Natural killer cell treated with Interleukin-12 subunit alpha and Interleukin-12 subunit beta and Interleukin-15 and Interleukin-18, amount 100 ng/mL, for 72 hours (primary cell): ENCODE measurements around the gene CSAD. TPM values are rescaled to one million over a fixed set of nuclear protein-coding genes. Genes with fewer than 3 reads are reported as not detected.
A peak's percentile ranks its signal among the peaks of the same experiment; 100 is the strongest.
"Not testable (repeated sequence)": the region's sequence is repeated elsewhere in the genome, so short reads cannot be mapped to it uniquely, and the experiment has no call there.

Source experiments
- ATAC-seq, 2 donors: fragments of 150-1000 bp; cut with Tn5 transposase in 1 of 2; sonication (Bioruptor Pico), chemical (Tn5 transposase) in 1 of 2; 2 replicates each; pipeline ENCODE4 v1.10.0; 2021
- DNase-seq: peaks from one replicate; pipeline ENCODE4 v3.0.0; 2022; ENCODE audit warnings: low spot score
- H3K27ac Mint-ChIP-seq, 2 donors: 1 replicate in 1 of 2; 2 replicates in 1 of 2; pipeline ENCODE4 v1.8.0; 2022; ENCODE audit warnings: mixed read lengths in 2 of 2, mild to moderate bottlenecking in 1 of 2, moderate library complexity in 1 of 2
- H3K27me3 Mint-ChIP-seq, 2 donors: 1 replicate in 1 of 2; 2 replicates in 1 of 2; pipeline ENCODE4 v1.8.0; 2022; ENCODE audit warnings: mixed read lengths in 2 of 2
- H3K36me3 Mint-ChIP-seq: one replicate; pipeline ENCODE4 v1.8.0; 2022; ENCODE audit warnings: mixed read lengths
- H3K4me1 Mint-ChIP-seq, 2 donors: 1 replicate in 1 of 2; 2 replicates in 1 of 2; pipeline ENCODE4 v1.8.0; 2022; ENCODE audit warnings: low read depth in 2 of 2, mixed read lengths in 2 of 2, mild to moderate bottlenecking in 1 of 2
- H3K4me3 Mint-ChIP-seq: one replicate; pipeline ENCODE4 v1.8.0; 2022; ENCODE audit warnings: mixed read lengths
- H3K9me3 Mint-ChIP-seq: 2 replicates; pipeline ENCODE4 v1.8.0; 2022; ENCODE audit warnings: mixed read lengths
- total RNA-seq, 2 donors: library from RNA; stranded (reverse); gene quantifications; one replicate each; pipeline ENCODE4 v1.2.3, GENCODE V29; 2022

CSAD gene
- total RNA-seq, 2 donors from 2014 or later = 26.0 to 43.2 TPM

DNA sequence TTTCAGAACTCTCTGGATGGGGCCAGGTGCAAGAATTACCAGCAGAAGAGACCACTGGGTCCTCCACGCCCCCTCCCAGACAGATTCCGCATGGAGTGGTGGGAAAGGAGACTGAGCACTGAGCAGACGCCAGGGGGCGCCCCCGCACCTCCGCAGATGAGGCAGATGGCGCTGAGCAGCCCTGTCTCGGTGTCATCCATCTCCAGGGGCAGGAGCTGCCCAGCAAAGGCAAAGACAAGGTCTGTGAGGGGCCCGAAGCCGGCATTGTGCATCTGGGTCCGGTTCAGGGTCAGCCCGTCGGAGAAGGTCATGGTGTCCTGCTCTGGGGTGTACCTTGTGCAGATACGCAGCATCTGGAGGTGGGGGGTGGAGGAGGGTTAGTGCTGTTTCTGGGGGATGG lies 32.6 kb upstream of the CSAD start:
- Mint-ChIP-seq H3K36me3 (no peaks in the 10 kb centered on the region), H3K4me1 (peaks cover 65 to 74% of the 10 kb centered on the region in 2 donors)
- ATAC-seq = peak; percentile 69 to 80

DNA sequence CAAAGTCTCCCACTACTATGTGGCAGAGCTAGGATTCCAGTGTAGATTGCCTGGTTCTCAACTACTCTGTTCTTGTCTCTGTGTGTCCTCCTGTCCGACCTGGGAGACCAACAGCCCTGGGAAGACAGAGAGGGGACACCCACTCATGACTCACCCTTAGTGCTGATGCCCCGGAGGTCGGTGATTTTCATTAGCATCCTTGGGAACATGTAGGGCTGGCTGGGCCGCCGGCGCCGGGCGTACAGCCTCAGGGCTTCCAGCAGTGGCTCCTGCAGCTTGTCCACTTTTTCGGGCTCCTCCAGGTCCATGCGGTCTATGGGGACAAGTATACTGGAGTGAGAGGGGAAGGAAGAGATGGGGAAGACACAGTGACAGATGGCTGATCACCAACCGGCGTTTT lies 32.2 kb upstream of the CSAD start:
- ATAC-seq (no peak), DNase-seq (no peak)
- H3K9me3 Mint-ChIP-seq = no peaks in the 10 kb centered on the region
- H3K36me3 Mint-ChIP-seq = no peaks in the 10 kb centered on the region
- no peak overlapping the region for H3K27ac Mint-ChIP-seq
- H3K27me3 Mint-ChIP-seq = no peaks in the 10 kb centered on the region
- H3K4me1 Mint-ChIP-seq = peaks cover 65 to 74% of the 10 kb centered on the region in 2 donors
- no peak overlapping the region for H3K4me3 Mint-ChIP-seq

More for the DNA sequence above, 32.6 kb upstream of the CSAD start:
- no peaks in the 10 kb centered on the region for H3K27me3 Mint-ChIP-seq
- no peak overlapping the region for H3K4me3 Mint-ChIP-seq
- H3K9me3 Mint-ChIP-seq = no peaks in the 10 kb centered on the region
- peak overlapping the region in 1 of 2 donors; percentile 36 for H3K27ac Mint-ChIP-seq
- peak; percentile 85 for DNase-seq

DNA sequence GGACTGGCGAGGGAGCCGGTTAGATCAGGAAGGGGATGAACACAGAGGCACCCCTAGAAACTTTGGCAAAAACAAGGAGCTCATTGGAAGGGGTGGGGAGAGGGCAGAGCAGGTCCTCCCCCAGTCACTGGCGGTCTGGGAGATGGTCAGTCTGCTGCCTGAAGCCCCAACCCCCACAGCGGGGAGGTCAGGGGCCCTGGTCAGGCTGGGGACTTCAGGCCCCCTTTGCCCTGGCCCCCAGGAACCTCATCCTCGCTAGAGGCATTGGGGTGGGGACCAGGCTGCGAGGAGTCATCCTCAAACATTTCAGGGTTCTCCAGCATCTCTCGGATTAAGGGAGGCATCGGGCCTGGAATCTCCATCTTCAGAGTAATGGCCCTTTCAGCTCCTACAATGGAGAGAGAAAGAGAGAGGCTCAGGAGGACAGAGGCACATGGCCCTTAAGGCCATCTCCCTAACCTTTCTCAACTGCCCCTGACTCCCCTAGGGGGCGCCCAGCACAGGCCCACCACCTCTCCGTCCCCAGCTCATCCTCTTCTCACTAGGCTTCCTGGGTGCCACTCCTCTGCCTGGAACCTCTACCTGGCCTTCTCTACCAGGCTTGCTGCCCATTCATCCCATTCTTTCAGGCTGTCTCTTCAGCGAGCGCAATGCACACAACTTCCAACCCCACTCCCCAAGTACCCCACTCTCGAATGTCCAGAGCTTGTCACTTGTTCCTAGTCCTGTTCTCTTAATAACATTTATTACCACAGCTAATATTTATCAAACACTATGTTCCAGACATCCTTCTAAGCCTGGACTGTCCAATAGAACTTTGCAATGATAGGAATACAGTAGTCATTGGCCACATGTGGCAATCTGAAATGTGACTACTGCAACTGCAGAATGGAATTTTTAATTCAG lies 31.0 kb upstream of the CSAD start:
- Mint-ChIP-seq H3K36me3 (no peaks in the 10 kb centered on the region), H3K27ac (no peak overlapping the region), H3K9me3 (no peaks in the 10 kb centered on the region), H3K27me3 (no peaks in the 10 kb centered on the region), H3K4me3 (no peak overlapping the region), H3K4me1 (peaks cover 62 to 72% of the 10 kb centered on the region in 2 donors)
- DNase-seq = no peak
- no peak for ATAC-seq

DNA sequence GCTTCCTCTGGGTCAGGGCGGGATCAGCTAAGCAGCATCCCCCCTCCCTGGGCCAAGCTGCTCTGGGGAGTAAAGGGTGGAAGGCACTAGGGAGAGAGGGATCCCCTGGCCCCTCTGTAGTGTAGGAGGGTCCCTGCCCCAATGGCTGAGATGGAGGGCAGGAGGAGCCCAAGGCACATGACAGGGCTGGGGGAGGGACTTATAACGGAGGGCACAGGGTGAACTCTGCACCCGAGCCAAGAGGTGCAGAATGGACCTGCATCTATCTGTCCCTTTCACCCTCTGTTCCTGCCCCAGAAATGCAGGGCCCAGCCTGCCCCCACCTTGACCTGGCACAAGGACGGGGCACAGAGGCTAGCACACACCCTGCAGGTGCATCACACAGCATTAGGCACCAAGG lies 30.1 kb upstream of the CSAD start:
- Mint-ChIP-seq H3K27me3 (no peaks in the 10 kb centered on the region), H3K4me1 (peaks cover 62 to 72% of the 10 kb centered on the region in 2 donors)

DNA sequence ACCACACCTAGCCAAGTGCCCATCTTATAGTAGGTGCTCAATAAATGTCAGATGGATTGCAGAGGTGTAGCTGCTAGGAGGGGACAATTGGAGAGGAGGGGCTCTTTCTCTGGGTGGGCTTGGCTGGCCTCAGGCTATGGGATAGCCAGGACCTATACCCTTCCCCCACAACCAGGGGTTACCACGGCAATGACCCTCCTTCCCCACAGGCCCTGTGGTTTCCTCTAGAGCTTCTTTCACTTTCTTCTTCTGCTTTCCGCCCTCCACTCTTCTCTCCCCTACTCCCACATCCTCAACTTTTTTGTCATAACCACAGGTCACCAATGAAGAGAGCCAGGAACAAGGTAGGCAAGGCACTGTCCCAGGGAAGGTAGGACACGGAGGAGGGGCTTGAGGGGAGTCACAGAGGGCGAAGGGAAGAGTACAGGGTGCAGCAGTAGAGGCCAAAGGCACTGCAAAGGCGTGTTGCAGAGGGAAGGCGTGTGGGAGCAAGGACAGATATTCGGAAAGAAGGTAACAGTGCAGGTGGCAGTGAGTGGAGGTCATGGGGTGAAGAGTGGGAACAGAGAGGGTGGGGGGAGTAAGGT lies 28.2 kb upstream of the CSAD start:
- Mint-ChIP-seq H3K4me1 (peaks cover 50 to 72% of the 10 kb centered on the region in 2 donors), H3K4me3 (peak overlapping the region; percentile 79), H3K36me3 (no peaks in the 10 kb centered on the region), H3K27ac (peak overlapping the region; percentile 62 to 80), H3K9me3 (no peaks in the 10 kb centered on the region), H3K27me3 (no peaks in the 10 kb centered on the region)
- ATAC-seq (peak; percentile 61 to 73), DNase-seq (no peak)

More for the DNA sequence above, 30.1 kb upstream of the CSAD start:
- no peak overlapping the region for H3K27ac Mint-ChIP-seq
- H3K9me3 Mint-ChIP-seq = no peaks in the 10 kb centered on the region
- H3K36me3 Mint-ChIP-seq = no peaks in the 10 kb centered on the region
- DNase-seq (no peak), ATAC-seq (no peak)
- H3K4me3 Mint-ChIP-seq = no peak overlapping the region

DNA sequence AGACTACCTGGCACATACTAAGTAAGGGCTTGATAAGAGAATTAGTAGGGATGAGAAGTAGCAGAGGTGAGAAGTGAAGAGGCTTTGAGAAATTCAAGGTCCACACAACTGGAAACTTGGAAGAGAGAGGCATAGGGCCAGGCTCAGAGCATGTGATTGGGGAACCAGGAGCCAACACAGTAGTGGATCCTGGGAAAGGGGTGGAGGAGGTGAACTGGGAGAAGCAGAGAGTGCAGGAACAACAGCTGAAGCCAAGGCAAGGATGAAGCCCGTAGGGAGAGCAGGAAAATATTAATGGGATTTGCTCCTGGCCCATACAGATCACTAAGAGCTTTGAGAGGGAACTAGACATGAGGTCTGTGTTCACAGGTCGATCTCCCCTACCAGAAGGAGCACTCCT lies 27.7 kb upstream of the CSAD start:
- ATAC-seq (no peak), DNase-seq (no peak)
- H3K4me3 Mint-ChIP-seq = peak overlapping the region; percentile 79
- peak overlapping the region; percentile 62 to 80 for H3K27ac Mint-ChIP-seq
- no peaks in the 10 kb centered on the region for H3K27me3 Mint-ChIP-seq
- peaks cover 45 to 67% of the 10 kb centered on the region in 2 donors for H3K4me1 Mint-ChIP-seq
- no peaks in the 10 kb centered on the region for H3K9me3 Mint-ChIP-seq
- no peaks in the 10 kb centered on the region for H3K36me3 Mint-ChIP-seq

DNA sequence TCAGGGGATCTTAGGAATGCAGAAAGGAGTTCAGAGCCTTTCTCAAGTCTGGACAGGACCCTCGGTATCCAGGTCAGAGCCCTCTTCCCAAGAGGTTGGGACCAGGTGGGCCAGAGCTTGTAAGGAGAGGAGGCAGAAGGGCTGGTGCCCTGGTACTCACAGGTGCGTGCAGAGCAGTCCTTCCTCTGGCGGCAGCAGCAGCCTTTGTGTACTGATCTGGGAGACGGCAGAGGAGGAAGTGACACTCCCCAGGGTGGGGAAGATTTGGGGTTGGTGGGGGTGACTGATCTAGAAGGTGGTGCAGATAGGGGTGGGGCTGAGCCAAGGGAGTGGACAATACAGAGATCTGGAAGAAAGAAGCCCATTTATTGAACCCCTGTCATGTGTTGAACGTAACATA lies 26.3 kb upstream of the CSAD start, which contains the start of gene ITGB7:
ITGB7 (minus strand) TSS at position 210 of the 400 bp plus-strand sequence. CDS start 6,808 bp downstream, outside the sequence.
- no peaks in the 10 kb centered on the region for H3K9me3 Mint-ChIP-seq
- H3K4me1 Mint-ChIP-seq = peaks cover 40 to 63% of the 10 kb centered on the region in 2 donors
- peak within 1 kb of the TSS; percentile 62 to 80 for H3K27ac Mint-ChIP-seq
- ATAC-seq (peak; percentile 54 to 75), DNase-seq (no peak)
- H3K36me3 Mint-ChIP-seq = no peaks in the 10 kb centered on the region
- H3K4me3 Mint-ChIP-seq = peak within 1 kb of the TSS; percentile 79
- no peaks in the 10 kb centered on the region for H3K27me3 Mint-ChIP-seq

DNA sequence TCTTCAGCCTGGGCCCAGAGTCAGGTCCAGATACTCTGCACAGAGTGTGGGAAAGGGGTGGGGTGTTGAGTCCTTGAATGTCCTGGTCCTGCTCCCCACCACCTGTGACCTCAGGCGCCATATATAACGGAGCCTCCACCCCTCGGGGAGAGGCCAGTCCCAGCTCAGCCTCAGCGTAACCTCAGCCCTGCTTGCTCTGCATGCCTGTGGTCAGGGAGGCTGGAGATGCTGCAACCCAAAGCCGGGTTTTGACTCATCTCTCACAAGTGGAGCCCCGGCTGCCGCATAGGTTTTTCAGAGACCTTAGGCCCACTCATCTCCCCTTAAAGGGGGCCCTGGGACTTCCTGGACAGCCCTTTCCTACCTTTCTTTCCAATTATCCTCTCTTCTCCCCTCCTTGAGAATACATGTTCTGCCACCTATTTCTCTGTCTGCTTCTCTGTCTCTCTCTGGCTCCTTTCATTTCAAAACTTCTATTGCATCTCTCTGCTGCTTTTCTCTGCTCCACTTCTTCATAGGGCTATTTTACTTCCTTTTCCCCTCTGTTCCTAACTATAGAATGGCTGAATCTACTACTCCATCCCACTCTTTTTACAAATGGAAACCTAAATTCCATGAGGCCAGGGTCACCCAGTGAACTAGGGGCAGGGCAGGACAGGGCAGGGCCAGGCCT lies 25.2 kb upstream of the CSAD start:
- peak overlapping the region; percentile 62 to 73 for H3K27ac Mint-ChIP-seq
- H3K36me3 Mint-ChIP-seq = peaks cover 3% of the 10 kb centered on the region
- no peaks in the 10 kb centered on the region for H3K9me3 Mint-ChIP-seq
- ATAC-seq (peak; percentile 94 to 95), DNase-seq (peak; percentile 91)
- H3K4me3 Mint-ChIP-seq = peak overlapping the region; percentile 79
- no peaks in the 10 kb centered on the region for H3K27me3 Mint-ChIP-seq
- H3K4me1 Mint-ChIP-seq = peaks cover 39 to 65% of the 10 kb centered on the region in 2 donors

DNA sequence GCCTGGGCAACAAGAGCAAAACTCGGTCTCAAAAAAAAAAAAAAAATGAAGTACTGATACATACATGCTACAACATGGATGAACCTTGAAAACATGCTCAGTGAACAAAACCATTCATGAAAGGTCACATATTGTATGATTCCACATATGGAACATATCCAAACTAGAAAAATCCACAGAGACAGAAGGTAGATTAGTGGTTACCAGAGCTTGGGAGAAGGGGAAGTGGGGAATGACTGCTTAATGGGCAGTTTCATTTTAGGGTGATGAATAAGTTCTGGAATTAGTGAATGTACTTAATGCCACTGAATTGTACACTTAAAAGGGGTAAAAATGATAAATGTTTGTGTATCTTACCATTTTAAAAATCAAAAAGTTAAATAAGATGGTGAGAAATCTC lies 23.6 kb upstream of the CSAD start:
- Mint-ChIP-seq H3K4me3 (peak overlapping the region; percentile 38), H3K4me1 (peaks cover 50 to 74% of the 10 kb centered on the region in 2 donors), H3K27ac (no peak overlapping the region), H3K36me3 (peaks cover 5% of the 10 kb centered on the region), H3K27me3 (no peaks in the 10 kb centered on the region), H3K9me3 (no peaks in the 10 kb centered on the region)
- ATAC-seq (no peak), DNase-seq (no peak)

DNA sequence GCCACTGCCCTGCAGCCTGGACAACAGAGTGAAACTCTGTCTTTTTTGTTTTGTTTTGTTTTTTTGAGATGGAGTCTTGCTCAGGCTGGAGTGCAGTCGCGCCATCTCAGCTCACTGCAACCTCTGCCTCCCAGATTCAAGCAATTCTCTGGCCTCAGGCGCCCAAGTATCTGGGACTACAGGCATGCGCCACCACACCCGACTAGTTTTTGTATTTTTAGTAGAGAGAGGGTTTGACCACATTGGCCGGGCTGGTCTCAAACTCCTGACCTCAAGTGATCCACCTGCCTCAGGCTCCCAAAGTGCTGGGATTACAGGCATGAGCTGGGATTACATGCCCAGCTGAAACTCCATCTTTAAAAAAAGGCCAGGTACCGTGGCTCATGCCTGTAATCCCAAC lies 21.6 kb upstream of the CSAD start:
- not testable (repeated sequence) for H3K27ac Mint-ChIP-seq, ATAC-seq, H3K36me3 Mint-ChIP-seq, DNase-seq, H3K27me3 Mint-ChIP-seq, H3K4me3 Mint-ChIP-seq, H3K9me3 Mint-ChIP-seq
- H3K4me1 Mint-ChIP-seq = peaks cover 51 to 72% of the 10 kb centered on the region in 2 donors

DNA sequence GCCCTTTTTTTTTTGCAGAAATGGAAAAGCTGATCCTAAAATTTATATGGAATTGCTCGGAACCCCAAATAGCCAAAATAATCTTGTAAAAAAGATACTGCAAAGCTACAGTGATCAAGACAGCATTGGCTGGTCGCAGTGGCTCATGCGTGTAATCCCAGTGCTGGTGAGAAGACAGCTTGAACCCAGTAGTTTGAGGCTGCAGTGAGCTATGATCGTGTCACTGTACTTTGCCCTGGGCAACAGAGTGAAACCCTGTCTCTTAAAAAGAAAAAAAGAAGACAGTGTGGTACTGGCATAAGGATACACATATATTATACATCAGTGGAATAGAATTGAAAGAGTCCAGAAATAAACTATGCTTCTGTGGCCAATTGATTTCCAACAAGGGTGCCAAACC lies 20.9 kb upstream of the CSAD start:
- no peak for ATAC-seq
- no peaks in the 10 kb centered on the region for H3K9me3 Mint-ChIP-seq
- H3K36me3 Mint-ChIP-seq = peaks cover 5% of the 10 kb centered on the region
- H3K27me3 Mint-ChIP-seq = no peaks in the 10 kb centered on the region
- H3K4me3 Mint-ChIP-seq = no peak overlapping the region
- no peak overlapping the region for H3K27ac Mint-ChIP-seq
- DNase-seq = no peak
- H3K4me1 Mint-ChIP-seq = peaks cover 44 to 65% of the 10 kb centered on the region in 2 donors

DNA sequence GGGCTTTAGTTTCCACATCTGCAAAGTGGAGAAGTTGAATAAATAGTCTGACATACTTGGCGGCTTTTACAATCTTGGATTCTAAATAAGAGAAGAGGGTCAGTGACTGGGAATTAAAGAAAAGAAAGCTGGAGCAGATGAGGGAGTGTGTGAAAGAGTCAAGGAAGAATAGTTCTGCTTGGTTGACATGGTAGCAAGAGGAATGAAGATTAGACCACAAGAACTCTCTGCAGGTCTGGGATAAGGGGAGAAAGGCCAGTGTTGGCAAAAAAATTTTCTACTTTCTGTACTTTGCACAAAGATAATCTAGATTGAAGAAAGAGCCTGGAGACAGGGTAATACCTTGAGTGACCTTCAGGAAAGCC lies 20.4 kb upstream of the CSAD start:
- H3K36me3 Mint-ChIP-seq = peaks cover 5% of the 10 kb centered on the region
- ATAC-seq = no peak
- H3K27ac Mint-ChIP-seq = peak overlapping the region; percentile 8 to 62
- H3K4me1 Mint-ChIP-seq = peaks cover 39 to 61% of the 10 kb centered on the region in 2 donors
- H3K9me3 Mint-ChIP-seq = no peaks in the 10 kb centered on the region
- no peaks in the 10 kb centered on the region for H3K27me3 Mint-ChIP-seq
- DNase-seq = peak; percentile 32
- H3K4me3 Mint-ChIP-seq = peak overlapping the region; percentile 79

DNA sequence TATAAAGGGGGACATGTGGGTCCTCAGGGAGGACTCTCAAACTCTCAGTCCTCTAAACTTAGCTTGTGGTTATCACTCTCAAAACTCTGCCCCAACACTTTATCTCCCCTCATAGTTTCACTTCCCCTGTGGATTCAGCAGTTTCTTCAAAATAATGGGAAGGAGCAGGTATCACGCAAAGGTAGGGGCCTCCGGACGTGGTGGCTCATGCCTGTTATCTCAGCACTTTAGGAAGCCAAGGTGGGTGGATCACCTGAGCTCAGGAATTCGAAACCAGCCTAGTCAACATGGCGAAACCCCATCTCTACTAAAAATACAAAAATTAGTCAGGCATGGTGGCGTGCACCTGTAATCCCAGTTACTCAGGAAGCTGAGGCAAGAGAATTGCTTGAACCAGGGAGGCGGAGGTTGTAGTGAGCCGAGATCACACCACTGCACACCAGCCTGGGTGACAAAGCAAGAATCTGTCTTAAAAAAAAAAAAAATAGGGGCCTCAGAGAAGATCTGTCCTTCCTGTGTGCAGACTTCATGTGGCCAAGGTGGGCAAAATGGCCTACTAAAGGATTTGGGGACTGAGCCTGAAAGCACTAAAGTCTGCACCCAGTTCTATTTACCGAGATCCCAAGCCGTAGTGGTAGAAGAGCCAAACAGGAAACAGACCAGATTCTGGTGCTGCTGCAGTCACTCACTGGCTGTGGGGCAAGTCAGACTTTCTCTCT lies 19.9 kb upstream of the CSAD start:
- Mint-ChIP-seq H3K36me3 (peaks cover 5% of the 10 kb centered on the region), H3K4me3 (peak overlapping the region; percentile 79), H3K4me1 (peaks cover 34 to 56% of the 10 kb centered on the region in 2 donors), H3K27ac (peak overlapping the region; percentile 8 to 62), H3K27me3 (no peaks in the 10 kb centered on the region), H3K9me3 (no peaks in the 10 kb centered on the region)
- peak in 1 of 2 donors; percentile 34 for ATAC-seq
- DNase-seq = peak; percentile 59
